Right renal cortex interstitium (tissue), 3 donors: ENCODE measurements around the gene PTRH1. TPM values are rescaled to one million over a fixed set of nuclear protein-coding genes. Genes with fewer than 3 reads are reported as not detected.

Experiments
- DNase-seq, 3 donors: peaks; one replicate each; pipeline ENCODE4 v3.0.0-alpha.2; 2013; ENCODE audit warnings: low read depth in 3 of 3, low spot score in 2 of 3
- polyA plus RNA-seq, 3 donors: library from polyadenylated mRNA; unstranded; fragments of 120-200 nt; gene quantifications; one replicate each; pipeline ENCODE4 v1.2.1, GENCODE V29; 2013; ENCODE audit not compliant: insufficient read length in 3 of 3

Gene PTRH1
- polyA plus RNA-seq, 3 donors: 6.6 to 9.6 (median 7.5) TPM

GRCh38 chr9:127667127-127667844, 48.2 kb downstream of the PTRH1 start:
- no peak for DNase-seq

GRCh38 chr9:127664678-127665507, 50.6 kb downstream of the PTRH1 start:
- no peak for DNase-seq

GRCh38 chr9:127664324-127664677, 51.2 kb downstream of the PTRH1 start:
- DNase-seq: no peak

Other genes starting within 250 kb of the PTRH1 start
- 10 to 100 TPM; 23.4 to 29.9 (median 26.3) TPM for gene STXBP1, start 103.4 kb downstream of the PTRH1 start, polyA plus RNA-seq
- 1 to 10 TPM; 2.7 to 3.3 (median 2.9) TPM for gene CFAP157, start 8.7 kb downstream of the PTRH1 start, polyA plus RNA-seq
- gene TTC16, start 416 bp upstream of the PTRH1 start, polyA plus RNA-seq: under 1 TPM; 0.14 to 0.26 (median 0.20) TPM
- 10 to 100 TPM; 12.3 to 15.6 (median 13.4) TPM for gene TOR2A, start 19.6 kb upstream of the PTRH1 start, polyA plus RNA-seq
- 10 to 100 TPM; 12.1 to 15.1 (median 12.6) TPM for gene SH2D3C, start 63.0 kb upstream of the PTRH1 start, polyA plus RNA-seq
- gene CDK9, start 70.4 kb upstream of the PTRH1 start, polyA plus RNA-seq: 10 to 100 TPM; 69.3 to 69.7 (median 69.3) TPM
- 10 to 100 TPM; 35.6 to 42.0 (median 39.4) TPM for gene FPGS, start 87.2 kb upstream of the PTRH1 start, polyA plus RNA-seq
- gene ENG, start 139.0 kb upstream of the PTRH1 start, polyA plus RNA-seq: 10 to 100 TPM; 72.5 to 78.1 (median 74.0) TPM
- 10 to 100 TPM; 33.9 to 40.0 (median 36.4) TPM for gene AK1, start 162.0 kb upstream of the PTRH1 start, polyA plus RNA-seq
- gene ST6GALNAC6, start 183.9 kb upstream of the PTRH1 start, polyA plus RNA-seq: 10 to 100 TPM; 39.7 to 47.3 (median 43.1) TPM
- 10 to 100 TPM; 10.6 to 11.8 (median 11.6) TPM for gene ST6GALNAC4, start 201.4 kb upstream of the PTRH1 start, polyA plus RNA-seq
- 1 to 10 TPM; 1.1 to 1.6 (median 1.1) TPM for gene PIP5KL1, start 215.1 kb upstream of the PTRH1 start, polyA plus RNA-seq
- 10 to 100 TPM; 33.3 to 37.4 (median 36.5) TPM for gene DPM2, start 222.2 kb upstream of the PTRH1 start, polyA plus RNA-seq